Measurements from ENCODE around the gene MAS1L. TPM values are rescaled to one million over a fixed set of nuclear protein-coding genes. Genes with fewer than 3 reads are reported as not detected.

Gene MAS1L
- polyA plus RNA-seq (ENCODE audit: insufficient read length in 3 of 3), result not detected
- long read RNA-seq, donor 1, result 0 reads
- long read RNA-seq, donor 2, result 0 reads
- long read RNA-seq, donor 3, result 0 reads
- long read RNA-seq, donor 4, result 0 reads
- long read RNA-seq, donor 5, result 0 reads
- long read RNA-seq, donor 6, result 0 reads
- long read RNA-seq, donor 7, result 0 reads
- long read RNA-seq, donor 8, result 0 reads
- long read RNA-seq, donor 9, result 0 reads
- long read RNA-seq, donor 10, partial matches to known transcripts, result 0 of 1 reads
- long read RNA-seq, donor 10, other reads (novel, unspliced or antisense), result 0 of 1 reads
- long read RNA-seq, donor 11, result 0 reads
- long read RNA-seq, donor 12, result 0 reads
- long read RNA-seq, donor 13, result 0 reads
- long read RNA-seq, donor 14, result 0 reads
- long read RNA-seq, donor 15, result 0 reads
- long read RNA-seq, donor 16, result 0 reads

- no peak for DNase-seq (ENCODE audit: extremely low read depth in 1 of 11, low read depth in 9 of 11, low spot score in 4 of 11)
Observed at GRCh38 chr6:29487660-29488059, at the start of gene MAS1L. MAS1L (minus strand) TSS chr6:29487956; CDS start chr6:29487902, 54 bp downstream.

GRCh38 chr6:29532320-29532951 lies 44.7 kb upstream of the MAS1L start:
- DNase-seq (ENCODE audit: extremely low read depth in 1 of 11, low read depth in 9 of 11, low spot score in 4 of 11), result no peak

GRCh38 chr6:29531668-29532067 lies 43.9 kb upstream of the MAS1L start:
- DNase-seq (ENCODE audit: extremely low read depth in 1 of 11, low read depth in 9 of 11, low spot score in 4 of 11), result no peak

- no peak for DNase-seq (ENCODE audit: extremely low read depth in 1 of 11, low read depth in 9 of 11, low spot score in 4 of 11)
Observed at GRCh38 chr6:29530671-29531310, 43.0 kb upstream of the MAS1L start.

GRCh38 chr6:29529956-29530355 lies 42.2 kb upstream of the MAS1L start:
- no peak for DNase-seq (ENCODE audit: extremely low read depth in 1 of 11, low read depth in 9 of 11, low spot score in 4 of 11)

- no peak for DNase-seq (ENCODE audit: extremely low read depth in 1 of 11, low read depth in 9 of 11, low spot score in 4 of 11)
Observed at GRCh38 chr6:29528988-29529560, 41.3 kb upstream of the MAS1L start.

- DNase-seq (ENCODE audit: extremely low read depth in 1 of 11, low read depth in 9 of 11, low spot score in 4 of 11), result no peak
Observed at GRCh38 chr6:29528300-29528931, 40.7 kb upstream of the MAS1L start.

- no peak for DNase-seq (ENCODE audit: extremely low read depth in 1 of 11, low read depth in 9 of 11, low spot score in 4 of 11)
Observed at GRCh38 chr6:29527564-29527963, 39.8 kb upstream of the MAS1L start.

GRCh38 chr6:29527126-29527525 lies 39.4 kb upstream of the MAS1L start:
- DNase-seq (ENCODE audit: extremely low read depth in 1 of 11, low read depth in 9 of 11, low spot score in 4 of 11), result no peak

- DNase-seq (ENCODE audit: extremely low read depth in 1 of 11, low read depth in 9 of 11, low spot score in 4 of 11), result no peak
Observed at GRCh38 chr6:29525311-29525639, 37.5 kb upstream of the MAS1L start.

- peak in 1 of 11 donors; percentile 2 for DNase-seq (ENCODE audit: extremely low read depth in 1 of 11, low read depth in 9 of 11, low spot score in 4 of 11)
Observed at GRCh38 chr6:29524444-29525310, 36.9 kb upstream of the MAS1L start.

GRCh38 chr6:29524044-29524443 lies 36.3 kb upstream of the MAS1L start:
- no peak for DNase-seq (ENCODE audit: extremely low read depth in 1 of 11, low read depth in 9 of 11, low spot score in 4 of 11)

GRCh38 chr6:29522227-29522626 lies 34.5 kb upstream of the MAS1L start:
- DNase-seq (ENCODE audit: extremely low read depth in 1 of 11, low read depth in 9 of 11, low spot score in 4 of 11), result no peak

GRCh38 chr6:29521006-29521680 lies 33.4 kb upstream of the MAS1L start:
- DNase-seq (ENCODE audit: extremely low read depth in 1 of 11, low read depth in 9 of 11, low spot score in 4 of 11), result no peak

GRCh38 chr6:29520232-29520631 lies 32.5 kb upstream of the MAS1L start:
- DNase-seq (ENCODE audit: extremely low read depth in 1 of 11, low read depth in 9 of 11, low spot score in 4 of 11), result no peak

- DNase-seq (ENCODE audit: extremely low read depth in 1 of 11, low read depth in 9 of 11, low spot score in 4 of 11), result no peak
Observed at GRCh38 chr6:29519291-29520010, 31.7 kb upstream of the MAS1L start.

- DNase-seq (ENCODE audit: extremely low read depth in 1 of 11, low read depth in 9 of 11, low spot score in 4 of 11), result no peak
Observed at GRCh38 chr6:29517728-29518440, 30.1 kb upstream of the MAS1L start.
